ENCODE measurements around the gene TMC3. TPM values are rescaled to one million over a fixed set of nuclear protein-coding genes. Genes with fewer than 3 reads are reported as not detected.

TMC3 gene
- total RNA-seq, 2 experiments from 2014 or later = not detected

GRCh38 chr15:81310480-81310879 lies 63.5 kb downstream of the TMC3 start:
- Mint-ChIP-seq H3K27me3 (no peaks in the 10 kb centered on the region), H3K27ac (peak overlapping the region; percentile 92), H3K4me1 (ENCODE audit: low read depth) (peaks cover 89% of the 10 kb centered on the region), H3K36me3 (ENCODE audit: low read depth) (peaks cover 95% of the 10 kb centered on the region), H3K9me3 (no peaks in the 10 kb centered on the region), H3K4me3 (no peak overlapping the region)
- Histone ChIP-seq H3K4me3 (ENCODE audit: low read length) (no peak overlapping the region), H3K27me3 (ENCODE audit: control insufficient read depth in 1 of 2, insufficient read depth in 2 of 2, low read length in 2 of 2) (no peaks in the 10 kb centered on the region), H3K9me3 (ENCODE audit: control insufficient read depth in 1 of 2, insufficient read depth in 1 of 2, low read length in 2 of 2) (no peaks in the 10 kb centered on the region), H3K36me3 (ENCODE audit: insufficient read depth, low read length) (peaks cover 71% of the 10 kb centered on the region), H3K4me1 (ENCODE audit: insufficient read depth, low read length) (peaks cover 69% of the 10 kb centered on the region), H3K27ac (ENCODE audit: low read depth in 1 of 2, low read length in 2 of 2) (peak overlapping the region; percentile 50 to 67)
- TF ChIP-seq, protein P1, sequence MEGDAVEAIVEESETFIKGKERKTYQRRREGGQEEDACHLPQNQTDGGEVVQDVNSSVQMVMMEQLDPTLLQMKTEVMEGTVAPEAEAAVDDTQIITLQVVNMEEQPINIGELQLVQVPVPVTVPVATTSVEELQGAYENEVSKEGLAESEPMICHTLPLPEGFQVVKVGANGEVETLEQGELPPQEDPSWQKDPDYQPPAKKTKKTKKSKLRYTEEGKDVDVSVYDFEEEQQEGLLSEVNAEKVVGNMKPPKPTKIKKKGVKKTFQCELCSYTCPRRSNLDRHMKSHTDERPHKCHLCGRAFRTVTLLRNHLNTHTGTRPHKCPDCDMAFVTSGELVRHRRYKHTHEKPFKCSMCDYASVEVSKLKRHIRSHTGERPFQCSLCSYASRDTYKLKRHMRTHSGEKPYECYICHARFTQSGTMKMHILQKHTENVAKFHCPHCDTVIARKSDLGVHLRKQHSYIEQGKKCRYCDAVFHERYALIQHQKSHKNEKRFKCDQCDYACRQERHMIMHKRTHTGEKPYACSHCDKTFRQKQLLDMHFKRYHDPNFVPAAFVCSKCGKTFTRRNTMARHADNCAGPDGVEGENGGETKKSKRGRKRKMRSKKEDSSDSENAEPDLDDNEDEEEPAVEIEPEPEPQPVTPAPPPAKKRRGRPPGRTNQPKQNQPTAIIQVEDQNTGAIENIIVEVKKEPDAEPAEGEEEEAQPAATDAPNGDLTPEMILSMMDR (IDR thresholded peaks at IDR 0.05) = no peak
- intact Hi-C loops (cut with DNase I, micrococcal nuclease) = no loop called here
- CTCF ChIA-PET = interaction anchor here (1.5 kb wide), 1 partner anchor 35 kb away, joined by 3 read pairs; no protein-coding TSS in a partner anchor
- DNase-seq (no peak), ATAC-seq (ENCODE audit: poor library complexity) (no peak)
- POLR2A ChIA-PET = interaction anchor here (0.5 to 22.8 kb wide), 7 partner anchors 9 to 203 kb away, joined by 3 to 472 read pairs (median 29); partner anchors contain the start of gene STARD5

DNA sequence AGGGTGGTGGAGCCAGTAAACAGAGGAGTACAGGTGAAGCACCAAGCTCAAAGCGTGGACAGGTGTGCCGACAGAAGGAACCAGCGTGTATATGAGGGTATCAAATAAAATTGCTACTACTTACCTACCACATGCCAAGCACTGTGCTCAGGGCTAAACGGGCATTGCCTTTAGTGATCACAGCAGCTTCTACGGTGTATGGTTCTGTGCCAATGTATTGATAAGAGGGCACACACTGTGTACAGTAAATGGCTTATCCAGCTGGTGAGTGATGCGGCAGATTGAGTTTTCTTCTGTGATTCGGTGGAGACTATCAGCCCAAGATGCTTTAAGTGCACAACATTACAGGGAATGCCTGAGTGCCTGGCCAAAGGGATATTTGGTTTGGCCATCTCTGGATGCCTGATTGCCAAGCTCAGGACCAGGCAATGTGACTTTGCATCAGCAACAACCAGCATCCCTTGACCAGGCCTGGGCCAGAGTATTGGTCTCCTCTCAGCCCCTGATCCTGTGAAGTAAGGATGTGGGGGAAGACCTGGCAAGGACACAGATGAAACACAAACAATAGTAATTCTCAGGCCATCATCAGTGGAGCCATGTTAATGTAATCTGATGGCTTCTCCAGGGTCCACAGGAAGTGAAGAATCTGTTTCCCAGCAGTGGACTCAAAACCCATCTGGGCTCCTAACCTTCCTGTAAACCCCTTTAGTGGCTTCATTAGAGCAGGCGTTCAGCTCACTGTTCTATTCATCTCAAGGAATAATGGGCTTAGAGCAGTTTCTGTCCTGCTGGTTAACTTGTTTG lies 64.2 kb downstream of the TMC3 start:
- Mint-ChIP-seq H3K27me3 (no peaks in the 10 kb centered on the region), H3K4me1 (ENCODE audit: low read depth) (peaks cover 87% of the 10 kb centered on the region), H3K9me3 (no peaks in the 10 kb centered on the region), H3K4me3 (peak overlapping the region; percentile 38), H3K36me3 (ENCODE audit: low read depth) (peaks cover 96% of the 10 kb centered on the region), H3K27ac (peak overlapping the region; percentile 92)
- ATAC-seq (ENCODE audit: poor library complexity) (no peak), DNase-seq (no peak)
- intact Hi-C loops (cut with DNase I, micrococcal nuclease) = no loop called here
- TF ChIP-seq, protein P1 (IDR thresholded peaks at IDR 0.05) = no peak
- H3K36me3 ChIP-seq (ENCODE audit: insufficient read depth, low read length) = peaks cover 74% of the 10 kb centered on the region
- no peaks in the 10 kb centered on the region for H3K27me3 ChIP-seq (ENCODE audit: control insufficient read depth in 1 of 2, insufficient read depth in 2 of 2, low read length in 2 of 2)
- H3K9me3 ChIP-seq (ENCODE audit: control insufficient read depth in 1 of 2, insufficient read depth in 1 of 2, low read length in 2 of 2) = no peaks in the 10 kb centered on the region
- H3K27ac ChIP-seq (ENCODE audit: low read depth in 1 of 2, low read length in 2 of 2) = peak overlapping the region in 1 of 2 donors; percentile 67
- ChIA-PET CTCF (interaction anchor here (2.8 kb wide), 1 partner anchor 35 kb away, joined by 10 read pairs; no protein-coding TSS in a partner anchor), POLR2A (interaction anchor here (0.5 to 22.8 kb wide), 9 partner anchors 10 to 309 kb away, joined by 3 to 472 read pairs (median 11); partner anchors contain the start of genes STARD5 and TLNRD1)
- no peak overlapping the region for H3K4me3 ChIP-seq (ENCODE audit: low read length)
- peaks cover 67% of the 10 kb centered on the region for H3K4me1 ChIP-seq (ENCODE audit: insufficient read depth, low read length)

GRCh38 chr15:81308260-81308659 lies 65.8 kb downstream of the TMC3 start:
- H3K27me3 Mint-ChIP-seq = no peaks in the 10 kb centered on the region
- H3K4me1 Mint-ChIP-seq (ENCODE audit: low read depth) = peaks cover 90% of the 10 kb centered on the region
- intact Hi-C loops (cut with DNase I, micrococcal nuclease) = no loop called here
- Histone ChIP-seq H3K4me1 (ENCODE audit: insufficient read depth, low read length) (peaks cover 70% of the 10 kb centered on the region), H3K27me3 (ENCODE audit: control insufficient read depth in 1 of 2, insufficient read depth in 2 of 2, low read length in 2 of 2) (no peaks in the 10 kb centered on the region), H3K4me3 (ENCODE audit: low read length) (no peak overlapping the region), H3K36me3 (ENCODE audit: insufficient read depth, low read length) (peaks cover 81% of the 10 kb centered on the region), H3K9me3 (ENCODE audit: control insufficient read depth in 1 of 2, insufficient read depth in 1 of 2, low read length in 2 of 2) (no peaks in the 10 kb centered on the region), H3K27ac (ENCODE audit: low read depth in 1 of 2, low read length in 2 of 2) (peak overlapping the region in 1 of 2 donors; percentile 33)
- TF ChIP-seq, protein P1 (IDR thresholded peaks at IDR 0.05) = no peak
- ChIA-PET POLR2A (interaction anchor here (1.0 to 22.8 kb wide), 8 partner anchors 10 to 307 kb away, joined by 3 to 472 read pairs (median 20); partner anchors contain the start of genes STARD5 and TLNRD1), CTCF (interaction anchor here (0.9 to 2.8 kb wide), 4 partner anchors 15 to 42 kb away, joined by 3 to 10 read pairs (median 6); no protein-coding TSS in a partner anchor)
- ATAC-seq (ENCODE audit: poor library complexity) = no peak
- peak overlapping the region; percentile 92 for H3K27ac Mint-ChIP-seq
- H3K9me3 Mint-ChIP-seq = no peaks in the 10 kb centered on the region
- DNase-seq = no peak
- no peak overlapping the region for H3K4me3 Mint-ChIP-seq
- H3K36me3 Mint-ChIP-seq (ENCODE audit: low read depth) = peaks cover 100% of the 10 kb centered on the region

Measured in CD4-positive, alpha-beta T cell (primary cell).